HL-60 (cell line): ENCODE results near the gene PSMA7.

Experiments used
- CTCF ChIP-seq: IDR thresholded peaks from one replicate; pipeline ENCODE4 v1.5.1; 2011; ENCODE audit warnings: low read length, control low read depth, inconsistent platforms; ENCODE audit not compliant: insufficient read depth
- GABPA ChIP-seq: IDR thresholded peaks from 2 replicates; pipeline ENCODE4 v1.6.1; 2012; ENCODE audit warnings: low read depth
- POLR2AphosphoS5 ChIP-seq: IDR thresholded peaks from 2 replicates; pipeline ENCODE4 v1.6.1; 2012; ENCODE audit warnings: low read depth
- REST ChIP-seq: IDR thresholded peaks from 2 replicates; pipeline ENCODE4 v1.6.1; 2012; ENCODE audit warnings: low read depth; ENCODE audit not compliant: insufficient replicate concordance
- SPI1 ChIP-seq: IDR thresholded peaks from 2 replicates; pipeline ENCODE4 v1.6.1; 2012; ENCODE audit warnings: low read depth, mild to moderate bottlenecking, borderline replicate concordance

GRCh38 chr20:62160876-62161275 is 17.7 kb upstream of the PSMA7 start:
- no peak for TF ChIP-seq POLR2AphosphoS5
- no peak for TF ChIP-seq REST
- TF ChIP-seq CTCF, result no peak
- no peak for TF ChIP-seq GABPA
- no peak for TF ChIP-seq SPI1
